ENCODE measurements around the gene USP16. TPM values are rescaled to one million over a fixed set of nuclear protein-coding genes. Genes with fewer than 3 reads are reported as not detected.
"Not testable (repeated sequence)": the region's sequence is repeated elsewhere in the genome, so short reads cannot be mapped to it uniquely, and the experiment has no call there.

The USP16 gene
- total RNA-seq, 1 donor from 2014 or later = 20.9 TPM

- peak; percentile 100 for DNase-seq (ENCODE audit: low spot score)
- H3K4me3 Mint-ChIP-seq (ENCODE audit: unreplicated experiment) = peak within 1 kb of the TSS; percentile 99
- H3K27me3 Mint-ChIP-seq (ENCODE audit: low read depth) = no peaks in the 10 kb centered on the region
- H3K36me3 Mint-ChIP-seq (ENCODE audit: low read depth) = peaks cover 3% of the 10 kb centered on the region
- H3K4me1 Mint-ChIP-seq (ENCODE audit: low read depth) = peaks cover 26% of the 10 kb centered on the region
- peak; percentile 6 for TF ChIP-seq CTCF (IDR thresholded peaks at IDR 0.05)
- H3K27ac Mint-ChIP-seq (ENCODE audit: unreplicated experiment) = peak within 1 kb of the TSS; percentile 100
- no peaks in the 10 kb centered on the region for H3K9me3 Mint-ChIP-seq (ENCODE audit: low read depth)
Measured at GRCh38 chr21:29073222-29074006, 48.9 kb downstream of the USP16 start, which contains the start of gene CCT8. TSS of gene CCT8 (minus strand) at chr21:29073648. CDS start at chr21:29073590, 58 bp downstream.

GRCh38 chr21:29074007-29074376 is 49.5 kb downstream of the USP16 start:
- DNase-seq (ENCODE audit: low spot score) = no peak
- H3K27me3 Mint-ChIP-seq (ENCODE audit: low read depth) = no peaks in the 10 kb centered on the region
- H3K36me3 Mint-ChIP-seq (ENCODE audit: low read depth) = peaks cover 3% of the 10 kb centered on the region
- H3K9me3 Mint-ChIP-seq (ENCODE audit: low read depth) = no peaks in the 10 kb centered on the region
- peaks cover 26% of the 10 kb centered on the region for H3K4me1 Mint-ChIP-seq (ENCODE audit: low read depth)
- H3K4me3 Mint-ChIP-seq (ENCODE audit: unreplicated experiment) = peak overlapping the region; percentile 99
- TF ChIP-seq CTCF (IDR thresholded peaks at IDR 0.05) = no peak
- peak overlapping the region; percentile 100 for H3K27ac Mint-ChIP-seq (ENCODE audit: unreplicated experiment)

GRCh38 chr21:29074783-29075182 is 50.3 kb downstream of the USP16 start:
- DNase-seq (ENCODE audit: low spot score) = no peak
- TF ChIP-seq CTCF (IDR thresholded peaks at IDR 0.05) = no peak
- peaks cover 1% of the 10 kb centered on the region for H3K36me3 Mint-ChIP-seq (ENCODE audit: low read depth)
- no peak overlapping the region for H3K4me3 Mint-ChIP-seq (ENCODE audit: unreplicated experiment)
- no peaks in the 10 kb centered on the region for H3K27me3 Mint-ChIP-seq (ENCODE audit: low read depth)
- H3K9me3 Mint-ChIP-seq (ENCODE audit: low read depth) = no peaks in the 10 kb centered on the region
- H3K4me1 Mint-ChIP-seq (ENCODE audit: low read depth) = peaks cover 26% of the 10 kb centered on the region
- H3K27ac Mint-ChIP-seq (ENCODE audit: unreplicated experiment) = no peak overlapping the region

GRCh38 chr21:29075706-29076466 is 51.4 kb downstream of the USP16 start:
- no peak for DNase-seq (ENCODE audit: low spot score)
- peaks cover 24% of the 10 kb centered on the region for H3K4me1 Mint-ChIP-seq (ENCODE audit: low read depth)

GRCh38 chr21:29076731-29077640 is 52.5 kb downstream of the USP16 start:
- H3K4me1 Mint-ChIP-seq (ENCODE audit: low read depth) = peaks cover 14% of the 10 kb centered on the region
- H3K27ac Mint-ChIP-seq (ENCODE audit: unreplicated experiment); H3K4me3 Mint-ChIP-seq (ENCODE audit: unreplicated experiment); DNase-seq (ENCODE audit: low spot score); H3K9me3 Mint-ChIP-seq (ENCODE audit: low read depth); H3K27me3 Mint-ChIP-seq (ENCODE audit: low read depth); H3K36me3 Mint-ChIP-seq (ENCODE audit: low read depth): not testable (repeated sequence)

More at GRCh38 chr21:29075706-29076466, 51.4 kb downstream of the USP16 start:
- Mint-ChIP-seq H3K27ac (ENCODE audit: unreplicated experiment) (no peak overlapping the region), H3K36me3 (ENCODE audit: low read depth) (peaks cover 1% of the 10 kb centered on the region), H3K4me3 (ENCODE audit: unreplicated experiment) (no peak overlapping the region), H3K9me3 (ENCODE audit: low read depth) (no peaks in the 10 kb centered on the region), H3K27me3 (ENCODE audit: low read depth) (no peaks in the 10 kb centered on the region)
- no peak for TF ChIP-seq CTCF (IDR thresholded peaks at IDR 0.05)

Data from chondrocyte (in vitro differentiated cells).